HepG2 (cell line): ENCODE data around the gene PEF1. TPM values are rescaled to one million over a fixed set of nuclear protein-coding genes. Genes with fewer than 3 reads are reported as not detected.

ENCODE experiments used
- ATAC-seq: fragments of 200-7000 bp; cut with Tn5 transposase; 3 replicates; pipeline ENCODE4 v1.9.1; 2020; ENCODE audit warnings: mild to moderate bottlenecking, moderate library complexity
- BruUV-seq: library from RNA; stranded (reverse); fragments of 400-500 nt; replicated peaks from 2 replicates; lab custom pipeline; 2021; lab: Mats Ljungman, UMichigan
- CTCF ChIA-PET: fragments of 300-600 bp; formaldehyde crosslinking; extraction: SDS; loops from one replicate; lab custom pipeline; 2021; ENCODE audit warnings: low total read pairs, inconsistent platforms, low intra/inter-chr PET ratio; lab: Yijun Ruan, JAX
- POLR2A ChIA-PET: fragments of 350-600 bp; sonication (Branson Sonifier 250); formaldehyde crosslinking; loops from one replicate; lab custom pipeline; 2020; ENCODE audit warnings: antibody characterized with exemption, inconsistent platforms; lab: Yijun Ruan, JAX
- DNase-seq: peaks from one replicate; pipeline ENCODE4 v3.0.0-alpha.2; 2015; ENCODE audit warnings: low spot score
- FAIRE-seq: peaks from 3 replicates; lab custom pipeline; 2011; peaks lifted over from hg19 to GRCh38; lab: Jason Lieb, UNC
- H2AFZ ChIP-seq: one replicate; pipeline ENCODE4 v1.6.1; 2011; ENCODE audit warnings: low read length, inconsistent platforms
- H3K27ac ChIP-seq: fragments of 300-600 bp; 3 replicates; pipeline ENCODE4 v1.8.0; 2011; ENCODE audit warnings: mixed run types, mild to moderate bottlenecking, mixed read lengths, low read length, inconsistent platforms; ENCODE audit not compliant: insufficient read depth; ENCODE audit errors: extremely low read length
- H3K27me3 ChIP-seq, 2 experiments: fragments of 200-600 bp in 1 of 2; 2 replicates in 1 of 2; 3 replicates in 1 of 2; pipeline versions ENCODE4 v1.6.0 to v1.8.0; 2011; ENCODE audit warnings: low read length in 2 of 2, mild to moderate bottlenecking in 2 of 2, moderate library complexity in 2 of 2, inconsistent platforms in 1 of 2; ENCODE audit not compliant: insufficient read depth in 2 of 2, control insufficient read depth in 1 of 2
- H3K36me3 ChIP-seq, 2 experiments: fragments of 200-600 bp in 1 of 2; replicated peaks in 1 of 2; 2 replicates in 1 of 2; 3 replicates in 1 of 2; pipeline versions ENCODE4 v1.5.1 to v1.8.0; 2011; ENCODE audit warnings: low read length in 2 of 2, inconsistent platforms in 1 of 2; ENCODE audit not compliant: insufficient read depth in 2 of 2, control insufficient read depth in 1 of 2
- H3K4me1 ChIP-seq: 2 replicates; pipeline ENCODE4 v1.5.1; 2012; ENCODE audit warnings: low read length, inconsistent platforms; ENCODE audit not compliant: insufficient read depth
- H3K4me2 ChIP-seq: 2 replicates; pipeline ENCODE4 v1.6.0; 2011; ENCODE audit warnings: low read depth, low read length, inconsistent platforms
- H3K4me3 ChIP-seq, 3 experiments: fragments of 200-600 bp in 1 of 3; sonication (generic), shearing (Covaris generic) in 1 of 3; replicated peaks in 1 of 3; 2 replicates each; pipeline ENCODE4 v1.5.1; 2011 to 2016; ENCODE audit warnings: low read length in 3 of 3, inconsistent platforms in 2 of 3, low read depth in 2 of 3, mild to moderate bottlenecking in 2 of 3, control low read depth in 1 of 3, mixed read lengths in 1 of 3; ENCODE audit not compliant: insufficient read depth in 1 of 3
- H3K79me2 ChIP-seq: one replicate; pipeline ENCODE4 v1.6.1; 2011; ENCODE audit warnings: low read length, inconsistent platforms; ENCODE audit not compliant: insufficient read depth
- H3K9ac ChIP-seq: 2 replicates; pipeline ENCODE4 v1.6.0; 2011; ENCODE audit warnings: mild to moderate bottlenecking, low read depth, low read length, inconsistent platforms; ENCODE audit not compliant: insufficient read depth
- H3K9me3 ChIP-seq: 2 replicates; pipeline ENCODE4 v1.5.1; 2012; ENCODE audit warnings: mild to moderate bottlenecking, low read length
- H4K20me1 ChIP-seq: 2 replicates; pipeline ENCODE4 v1.6.0; 2011; ENCODE audit warnings: inconsistent platforms, mild to moderate bottlenecking, low read length, moderate library complexity; ENCODE audit not compliant: insufficient read depth
- BCL3 ChIP-seq: sonication (generic); formaldehyde crosslinking; IDR thresholded peaks from 2 replicates; pipeline ENCODE4 v1.5.1; 2020; ENCODE audit warnings: mild to moderate bottlenecking, missing genetic modification reagents, moderate library complexity
- BRCA1 ChIP-seq: sonication (generic); formaldehyde crosslinking; IDR thresholded peaks from 2 replicates; pipeline ENCODE4 v1.4.0; 2020; ENCODE audit warnings: missing genetic modification reagents
- KDM1A ChIP-seq: IDR thresholded peaks from 2 replicates; pipeline ENCODE4 v1.6.1; 2016; ENCODE audit warnings: missing compliant biosample characterization
- NONO ChIP-seq, 2 experiments: fragments of 450-650 bp in 1 of 2; sonication (generic) in 1 of 2; formaldehyde crosslinking in 1 of 2; IDR thresholded peaks in 1 of 2; conservative IDR thresholded peaks in 1 of 2; 2 replicates each; pipeline versions ENCODE4 v1.6.1 to v1.8.0; 2017 to 2022; ENCODE audit warnings: mild to moderate bottlenecking in 1 of 2, missing genetic modification reagents in 1 of 2, moderate library complexity in 1 of 2
- PAF1 ChIP-seq: IDR thresholded peaks from 2 replicates; pipeline ENCODE4 v1.6.1; 2016; ENCODE audit warnings: missing genetic modification reagents, missing compliant biosample characterization
- REPIN1 ChIP-seq: sonication (generic); formaldehyde crosslinking; IDR thresholded peaks from 2 replicates; pipeline ENCODE4 v1.8.0; 2022; ENCODE audit warnings: missing genetic modification reagents, low read depth, mild to moderate bottlenecking, borderline replicate concordance
- SP4 ChIP-seq: sonication (generic); formaldehyde crosslinking; IDR thresholded peaks from 2 replicates; pipeline ENCODE4 v1.8.1; 2023; ENCODE audit warnings: mild to moderate bottlenecking, missing genetic modification reagents
- TRAFD1 ChIP-seq: sonication (generic); formaldehyde crosslinking; IDR thresholded peaks from 2 replicates; pipeline ENCODE4 v1.5.1; 2020; ENCODE audit warnings: missing genetic modification reagents, mild to moderate bottlenecking, borderline replicate concordance
- ZNF709 ChIP-seq: sonication (generic); formaldehyde crosslinking; IDR thresholded peaks from 2 replicates; pipeline ENCODE4 v1.5.0; 2020; ENCODE audit warnings: mild to moderate bottlenecking, missing genetic modification reagents
- WGBS: methylation state at CpG from one replicate; pipeline ENCODE4 v1.1.6; 2017; ENCODE audit warnings: low lambda C conversion rate; 5-methylcytosine and 5-hydroxymethylcytosine counted together
- in situ Hi-C: cut with HindIII; loops from 2 replicates; pipeline ENCODE4 v1.10.0; 2017; ENCODE audit warnings: low pct_unique_long_range_greater_than_20kb; ENCODE audit not compliant: extremely low pct_ligation_motif_present
- intact Hi-C: fragments of 100-400 bp; cut with micrococcal nuclease; formaldehyde crosslinking; loops from one replicate; pipeline ENCODE4 v1.10.0; 2022; ENCODE audit not compliant: unreplicated experiment
- polyA plus RNA-seq, 8 experiments: library from polyadenylated mRNA; depleted of rRNA in 3 of 8; stranded (reverse) in 7 of 8; unstranded in 1 of 8; fragments of >200 nt; fragmentation: Illumina TruSeq in 4 of 8; extraction: Trizol in 4 of 8; gene quantifications; 2 replicates each; pipeline versions ENCODE4 v1.2.1 to v1.2.3, GENCODE V29; 2011 to 2016; ENCODE audit warnings: low read depth in 4 of 8, missing spikeins in 1 of 8, mixed read lengths in 1 of 8; ENCODE audit not compliant: insufficient read depth in 1 of 8
- total RNA-seq, 5 experiments: library from RNA; depleted of rRNA; stranded (reverse); fragments of >200 nt; fragmentation: Illumina TruSeq; extraction: Trizol; gene quantifications; 2 replicates each; pipeline ENCODE4 v1.2.3, GENCODE V29; 2016; ENCODE audit warnings: low read depth in 1 of 5
- TF ChIP-seq, protein P1 (sequence below): sonication (generic); formaldehyde crosslinking; IDR thresholded peaks from 2 replicates; pipeline ENCODE4 v1.5.0; 2020; ENCODE audit warnings: mild to moderate bottlenecking, missing genetic modification reagents, borderline replicate concordance
- TF ChIP-seq, protein P2 (sequence below): sonication (generic); formaldehyde crosslinking; conservative IDR thresholded peaks from 2 replicates; pipeline ENCODE4 v1.4.0; 2020; ENCODE audit warnings: missing genetic modification reagents

PEF1 gene
- total and polyA plus RNA-seq, 2 of the 13 experiments (the other 11 are each of a cell fraction or from before 2014, with no cell fraction given): 57.1 to 57.8 TPM

GRCh38 chr1:31679676-31680230, 35.1 kb upstream of the PEF1 start (continued):
- TF ChIP-seq, protein P1, sequence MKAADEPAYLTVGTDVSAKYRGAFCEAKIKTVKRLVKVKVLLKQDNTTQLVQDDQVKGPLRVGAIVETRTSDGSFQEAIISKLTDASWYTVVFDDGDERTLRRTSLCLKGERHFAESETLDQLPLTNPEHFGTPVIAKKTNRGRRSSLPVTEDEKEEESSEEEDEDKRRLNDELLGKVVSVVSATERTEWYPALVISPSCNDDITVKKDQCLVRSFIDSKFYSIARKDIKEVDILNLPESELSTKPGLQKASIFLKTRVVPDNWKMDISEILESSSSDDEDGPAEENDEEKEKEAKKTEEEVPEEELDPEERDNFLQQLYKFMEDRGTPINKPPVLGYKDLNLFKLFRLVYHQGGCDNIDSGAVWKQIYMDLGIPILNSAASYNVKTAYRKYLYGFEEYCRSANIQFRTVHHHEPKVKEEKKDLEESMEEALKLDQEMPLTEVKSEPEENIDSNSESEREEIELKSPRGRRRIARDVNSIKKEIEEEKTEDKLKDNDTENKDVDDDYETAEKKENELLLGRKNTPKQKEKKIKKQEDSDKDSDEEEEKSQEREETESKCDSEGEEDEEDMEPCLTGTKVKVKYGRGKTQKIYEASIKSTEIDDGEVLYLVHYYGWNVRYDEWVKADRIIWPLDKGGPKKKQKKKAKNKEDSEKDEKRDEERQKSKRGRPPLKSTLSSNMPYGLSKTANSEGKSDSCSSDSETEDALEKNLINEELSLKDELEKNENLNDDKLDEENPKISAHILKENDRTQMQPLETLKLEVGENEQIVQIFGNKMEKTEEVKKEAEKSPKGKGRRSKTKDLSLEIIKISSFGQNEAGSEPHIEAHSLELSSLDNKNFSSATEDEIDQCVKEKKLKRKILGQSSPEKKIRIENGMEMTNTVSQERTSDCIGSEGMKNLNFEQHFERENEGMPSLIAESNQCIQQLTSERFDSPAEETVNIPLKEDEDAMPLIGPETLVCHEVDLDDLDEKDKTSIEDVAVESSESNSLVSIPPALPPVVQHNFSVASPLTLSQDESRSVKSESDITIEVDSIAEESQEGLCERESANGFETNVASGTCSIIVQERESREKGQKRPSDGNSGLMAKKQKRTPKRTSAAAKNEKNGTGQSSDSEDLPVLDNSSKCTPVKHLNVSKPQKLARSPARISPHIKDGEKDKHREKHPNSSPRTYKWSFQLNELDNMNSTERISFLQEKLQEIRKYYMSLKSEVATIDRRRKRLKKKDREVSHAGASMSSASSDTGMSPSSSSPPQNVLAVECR: no peak
- TF ChIP-seq SP4 (CRISPR knock-in tag): no peak
- no peak for TF ChIP-seq ZNF709 (CRISPR knock-in tag)
- no peak for TF ChIP-seq REPIN1 (CRISPR knock-in tag)
- no peak for TF ChIP-seq PAF1 (CRISPR knock-in tag)

- H3K9ac ChIP-seq: no peak overlapping the region
- intact Hi-C loops: no loop called here
- no peak overlapping the region for H3K27ac ChIP-seq
- H4K20me1 ChIP-seq: no peaks in the 10 kb centered on the region
- BruUV-seq: no TSS peak
- no peak overlapping the region for H3K4me3 ChIP-seq
- FAIRE-seq (no peak), ATAC-seq (no peak), DNase-seq (no peak)
- no peaks in the 10 kb centered on the region for H3K9me3 ChIP-seq
- no peak overlapping the region for H3K4me2 ChIP-seq
- no peaks in the 10 kb centered on the region for H3K79me2 ChIP-seq
- no peaks in the 10 kb centered on the region for H3K27me3 ChIP-seq
- POLR2A ChIA-PET: interaction anchor here (1.2 to 2.1 kb wide), 2 partner anchors 26 to 36 kb away, joined by 3 to 7 read pairs; partner anchors contain the start of gene COL16A1
- H2AFZ ChIP-seq: no peak overlapping the region
- 46% methylated on average over 2 of the region's 2 CpGs for WGBS
- in situ Hi-C loops: no loop called here
- H3K36me3 ChIP-seq: no peaks in the 10 kb centered on the region
- CTCF ChIA-PET: no interaction called here
- no peaks in the 10 kb centered on the region for H3K4me1 ChIP-seq
- TF ChIP-seq TRAFD1 (CRISPR knock-in tag) (no peak), BRCA1 (CRISPR knock-in tag) (no peak), BCL3 (CRISPR knock-in tag) (no peak), NONO (IDR thresholded peaks at IDR 0.05) (no peak), NONO (CRISPR knock-in tag; conservative IDR thresholded peaks at IDR 0.05) (no peak), KDM1A (CRISPR knock-in tag) (no peak)
- TF ChIP-seq, protein P2, sequence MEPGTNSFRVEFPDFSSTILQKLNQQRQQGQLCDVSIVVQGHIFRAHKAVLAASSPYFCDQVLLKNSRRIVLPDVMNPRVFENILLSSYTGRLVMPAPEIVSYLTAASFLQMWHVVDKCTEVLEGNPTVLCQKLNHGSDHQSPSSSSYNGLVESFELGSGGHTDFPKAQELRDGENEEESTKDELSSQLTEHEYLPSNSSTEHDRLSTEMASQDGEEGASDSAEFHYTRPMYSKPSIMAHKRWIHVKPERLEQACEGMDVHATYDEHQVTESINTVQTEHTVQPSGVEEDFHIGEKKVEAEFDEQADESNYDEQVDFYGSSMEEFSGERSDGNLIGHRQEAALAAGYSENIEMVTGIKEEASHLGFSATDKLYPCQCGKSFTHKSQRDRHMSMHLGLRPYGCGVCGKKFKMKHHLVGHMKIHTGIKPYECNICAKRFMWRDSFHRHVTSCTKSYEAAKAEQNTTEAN (CRISPR knock-in tag): no peak
Observed at GRCh38 chr1:31679091-31679490, 34.4 kb upstream of the PEF1 start.
